Tibial artery (tissue), 4 donors: ENCODE data around the gene ARHGEF19.

ENCODE experiments used
- DNase-seq, 2 donors: peaks; one replicate each; pipeline ENCODE4 v3.0.0-alpha.2; 2019
- H3K27ac ChIP-seq, 2 donors: fragments of 200-600 bp; sonication (generic) in 1 of 2; 1 replicate in 1 of 2; 2 replicates in 1 of 2; pipeline ENCODE4 v1.5.1; 2018 to 2019; ENCODE audit warnings: mild to moderate bottlenecking in 1 of 2
- H3K27me3 ChIP-seq, 2 donors: fragments of 200-600 bp; sonication (generic) in 1 of 2; one replicate each; pipeline versions ENCODE4 v1.5.1 to v1.6.0; 2016 to 2019
- H3K36me3 ChIP-seq, 3 donors: fragments of 200-600 bp; sonication (generic) in 2 of 3; one replicate each; pipeline ENCODE4 v1.5.1; 2016 to 2019; ENCODE audit warnings: mild to moderate bottlenecking in 2 of 3
- H3K4me1 ChIP-seq, 4 donors: fragments of 200-600 bp; sonication (generic) in 2 of 4; 1 replicate in 3 of 4; 2 replicates in 1 of 4; pipeline ENCODE4 v1.5.1; 2016 to 2019
- H3K4me3 ChIP-seq, 2 donors: fragments of 200-600 bp; sonication (generic) in 1 of 2; 1 replicate in 1 of 2; 2 replicates in 1 of 2; pipeline ENCODE4 v1.5.1; 2018 to 2019; ENCODE audit warnings: mild to moderate bottlenecking in 2 of 2
- H3K9me3 ChIP-seq, 3 donors: fragments of 200-600 bp; sonication (generic) in 1 of 3; one replicate each; pipeline ENCODE4 v1.5.1; 2016 to 2019
- CTCF ChIP-seq, 2 experiments: fragments of 200-600 bp in 1 of 2; fragments of 450-650 bp in 1 of 2; IDR thresholded peaks; one replicate each; pipeline ENCODE4 v1.5.1; 2017 to 2019; ENCODE audit warnings: antibody characterized with exemption in 2 of 2, mild to moderate bottlenecking in 1 of 2, moderate library complexity in 1 of 2
- intact Hi-C: fragments of 100-400 bp; cut with DNase I; formaldehyde crosslinking; loops from one replicate; pipeline ENCODE4 v1.15.0; 2023; ENCODE audit warnings: low total_unique reads

ARHGEF19 gene

GRCh38 chr1:16173447-16174260, 38.8 kb downstream of the ARHGEF19 start:
- TF ChIP-seq CTCF (IDR thresholded peaks at IDR 0.05): no peak
- no peaks in the 10 kb centered on the region for H3K9me3 ChIP-seq
- H3K4me1 ChIP-seq: peaks cover 13 to 52% (median 35%) of the 10 kb centered on the region in 4 donors
- no peaks in the 10 kb centered on the region for H3K36me3 ChIP-seq
- no peak overlapping the region for H3K4me3 ChIP-seq
- intact Hi-C loops: loop anchor here (2.0 kb wide), 1 partner anchor 15 kb away; no protein-coding TSS in a partner anchor
- H3K27ac ChIP-seq: peak overlapping the region; percentile 93 to 95
- no peaks in the 10 kb centered on the region for H3K27me3 ChIP-seq
- DNase-seq: no peak

- no peak for TF ChIP-seq CTCF (IDR thresholded peaks at IDR 0.05)
- Histone ChIP-seq H3K27ac (no peak overlapping the region), H3K4me3 (no peak overlapping the region), H3K9me3 (no peaks in the 10 kb centered on the region), H3K36me3 (no peaks in the 10 kb centered on the region), H3K4me1 (peaks cover 13 to 55% (median 38%) of the 10 kb centered on the region in 4 donors), H3K27me3 (no peaks in the 10 kb centered on the region)
- DNase-seq: no peak
- intact Hi-C loops: no loop called here
These were observed 39.4 kb downstream of the ARHGEF19 start for GRCh38 chr1:16172964-16173446.

- Histone ChIP-seq H3K4me1 (peaks cover 13 to 55% (median 43%) of the 10 kb centered on the region in 4 donors), H3K4me3 (no peak overlapping the region), H3K9me3 (no peaks in the 10 kb centered on the region), H3K27ac (no peak overlapping the region), H3K27me3 (no peaks in the 10 kb centered on the region), H3K36me3 (no peaks in the 10 kb centered on the region)
- intact Hi-C loops: no loop called here
- DNase-seq: no peak
- TF ChIP-seq CTCF (IDR thresholded peaks at IDR 0.05): no peak
These were observed 40.1 kb downstream of the ARHGEF19 start for GRCh38 chr1:16172218-16172830.

- Histone ChIP-seq H3K27ac (no peak overlapping the region), H3K4me3 (no peak overlapping the region), H3K27me3 (no peaks in the 10 kb centered on the region), H3K4me1 (peaks cover 13 to 50% (median 37%) of the 10 kb centered on the region in 4 donors), H3K36me3 (no peaks in the 10 kb centered on the region), H3K9me3 (no peaks in the 10 kb centered on the region)
- intact Hi-C loops: no loop called here
- TF ChIP-seq CTCF (IDR thresholded peaks at IDR 0.05): no peak
- no peak for DNase-seq
These were observed 40.9 kb downstream of the ARHGEF19 start for GRCh38 chr1:16171314-16172151.

GRCh38 chr1:16170283-16170673, 42.2 kb downstream of the ARHGEF19 start:
- Histone ChIP-seq H3K27me3 (no peaks in the 10 kb centered on the region), H3K4me3 (no peak overlapping the region), H3K9me3 (no peaks in the 10 kb centered on the region), H3K36me3 (no peaks in the 10 kb centered on the region), H3K4me1 (peaks cover 5 to 37% (median 25%) of the 10 kb centered on the region in 4 donors), H3K27ac (no peak overlapping the region)
- intact Hi-C loops: no loop called here
- DNase-seq: no peak
- TF ChIP-seq CTCF (IDR thresholded peaks at IDR 0.05): no peak
